SIG-M5 (cell line): ENCODE results near the gene SHOX.

ENCODE experiments used
- DNase-seq: peaks from one replicate; lab custom pipeline; 2025; lab: John Stamatoyannopoulos, UW

Gene SHOX

GRCh38 chrX:666762-667720 is 36.5 kb downstream of the SHOX start:
- DNase-seq = no peak

GRCh38 chrX:670645-671044 is 40.1 kb downstream of the SHOX start:
- no peak for DNase-seq

DNA sequence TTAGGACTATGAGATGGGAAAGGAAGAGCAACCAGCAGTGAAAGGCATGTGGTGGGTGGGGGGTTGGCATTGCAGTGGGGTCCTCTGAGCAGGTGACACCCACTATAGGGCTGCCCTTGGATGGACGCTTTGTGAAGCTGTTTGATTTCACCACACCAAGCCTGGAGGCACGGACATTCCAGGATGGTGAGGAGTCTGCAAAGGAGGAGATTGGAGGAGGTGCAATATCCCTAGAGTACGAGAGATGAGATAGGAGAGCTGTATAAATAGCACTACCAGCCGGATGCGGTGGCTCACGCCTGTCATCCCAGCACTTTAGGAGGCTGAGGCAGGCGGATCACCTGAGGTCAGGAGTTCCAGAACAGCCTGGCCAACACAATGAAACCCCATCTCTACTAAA is 42.3 kb downstream of the SHOX start:
- DNase-seq = no peak

GRCh38 chrX:675279-675954 is 44.8 kb downstream of the SHOX start:
- DNase-seq = no peak

DNA sequence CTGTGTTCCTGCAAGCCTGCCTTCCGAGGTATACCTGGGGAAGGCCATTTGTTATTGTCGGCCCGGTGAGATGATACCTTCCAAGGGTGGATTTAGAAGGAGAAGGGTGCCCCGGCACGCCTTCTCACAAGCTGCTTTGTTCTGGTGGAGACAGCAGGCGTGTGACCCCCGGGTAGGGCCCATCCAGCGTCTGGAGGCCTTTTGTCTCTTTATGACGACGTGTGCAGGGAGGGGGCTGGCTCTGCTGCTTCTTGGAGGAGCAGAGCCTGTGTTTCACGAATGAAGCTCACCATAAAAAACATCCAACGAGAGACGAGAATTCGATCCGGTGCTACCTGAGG is 45.3 kb downstream of the SHOX start:
- no peak for DNase-seq

DNA sequence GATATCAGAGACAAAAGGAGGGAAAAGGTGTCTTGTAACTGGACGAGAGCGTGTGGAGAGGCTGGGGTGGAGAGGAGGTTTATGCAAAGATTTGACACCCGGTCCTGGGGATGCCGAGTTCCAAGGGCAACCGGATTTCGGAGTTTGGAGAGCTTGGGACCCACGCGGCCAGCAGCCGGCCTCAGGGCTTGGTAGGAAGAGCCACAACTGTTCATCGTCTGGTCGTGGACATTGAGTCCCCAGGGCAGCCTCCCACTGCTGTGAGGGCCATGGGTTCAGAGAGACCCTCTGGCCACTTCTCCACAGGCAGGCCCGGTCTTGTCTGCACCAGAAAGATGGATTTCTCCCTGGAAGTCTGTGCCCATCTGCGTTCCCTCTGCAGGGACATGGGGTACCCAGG is 46.8 kb downstream of the SHOX start:
- no peak for DNase-seq

GRCh38 chrX:679291-679979 is 48.8 kb downstream of the SHOX start:
- DNase-seq = no peak

GRCh38 chrX:680062-680461 is 49.5 kb downstream of the SHOX start:
- no peak for DNase-seq

- DNase-seq = no peak
These were observed 51.4 kb downstream of the SHOX start for GRCh38 chrX:681989-682388.

DNA sequence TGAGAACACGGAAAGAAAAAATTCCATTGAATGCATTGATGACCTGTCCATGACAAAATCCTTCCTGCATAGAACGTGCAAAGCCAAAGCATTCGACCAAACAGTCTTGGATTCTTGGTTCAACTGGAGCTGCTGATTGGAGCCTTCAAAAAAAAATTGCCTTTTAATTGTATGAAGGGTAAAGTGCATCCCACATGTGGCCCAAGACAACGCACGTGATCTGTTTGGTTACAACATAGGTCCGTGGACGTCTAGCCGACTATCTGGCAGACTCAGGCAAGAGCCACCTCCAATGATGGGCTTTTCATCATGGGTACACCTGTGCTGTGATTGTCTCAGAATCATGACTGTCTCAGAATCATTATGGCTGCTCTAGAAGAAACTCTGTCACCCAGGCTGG is 52.3 kb downstream of the SHOX start:
- no peak for DNase-seq

GRCh38 chrX:683576-683975 is 53.0 kb downstream of the SHOX start:
- no peak for DNase-seq

GRCh38 chrX:685120-686032 is 54.8 kb downstream of the SHOX start:
- no peak for DNase-seq

- no peak for DNase-seq
These were observed 59.4 kb downstream of the SHOX start for GRCh38 chrX:689983-690382.

GRCh38 chrX:694800-695199 is 64.2 kb downstream of the SHOX start:
- no peak for DNase-seq

DNA sequence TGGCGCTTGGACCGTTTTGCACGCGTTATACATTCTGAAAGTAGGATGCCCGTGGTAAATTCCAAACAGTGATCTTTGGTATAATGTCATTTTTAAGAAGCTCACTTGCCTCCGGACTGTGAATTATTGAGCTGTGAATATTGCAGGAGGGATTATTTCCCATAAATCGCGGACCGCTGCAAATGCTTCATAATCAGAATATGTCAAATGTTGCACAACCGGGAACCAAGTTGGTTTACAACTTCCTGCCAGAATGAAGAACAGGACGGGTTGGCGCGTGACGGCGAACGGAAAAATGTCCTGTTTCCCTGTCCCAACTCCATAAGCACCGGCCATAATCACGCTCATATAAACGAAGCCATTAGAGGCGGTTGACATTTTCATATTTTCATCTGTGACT is 67.6 kb downstream of the SHOX start:
- DNase-seq = no peak

- DNase-seq = no peak
These were observed 70.3 kb downstream of the SHOX start for GRCh38 chrX:700936-701335.

DNA sequence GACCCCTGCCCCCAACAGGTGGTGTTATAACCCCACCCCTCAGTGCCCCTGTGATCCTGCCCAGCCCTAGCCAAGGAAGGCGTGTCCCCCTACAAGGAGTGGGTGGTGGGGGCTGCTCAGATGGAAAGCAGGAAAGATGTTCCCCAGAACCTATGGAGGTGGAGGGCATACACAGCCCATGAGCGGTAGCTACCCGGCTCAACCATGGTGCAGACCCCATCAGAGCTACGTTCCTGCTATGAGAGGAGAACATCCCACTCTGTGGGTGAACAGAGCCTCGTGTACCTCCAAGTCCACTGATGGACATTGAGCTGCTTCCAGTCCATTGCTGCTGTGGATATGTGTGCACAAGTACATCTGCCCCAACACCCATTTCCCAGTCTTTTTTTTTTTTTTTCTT is 71.1 kb downstream of the SHOX start:
- no peak for DNase-seq

GRCh38 chrX:703466-703865 is 72.9 kb downstream of the SHOX start:
- no peak for DNase-seq

- DNase-seq = no peak
These were observed 73.3 kb downstream of the SHOX start for GRCh38 chrX:703866-704265.
